Occipital lobe (tissue), 2 donors: ENCODE data around the gene CCDC86. TPM values are rescaled to one million over a fixed set of nuclear protein-coding genes. Genes with fewer than 3 reads are reported as not detected.

Experiments used
- DNase-seq: peaks from one replicate; lab custom pipeline; 2025; lab: John Stamatoyannopoulos, UW
- total RNA-seq: library from RNA; depleted of rRNA; stranded (reverse); fragments of >200 nt; gene quantifications from one replicate; pipeline ENCODE4 v1.2.3, GENCODE V29; 2014

CCDC86 gene
- total RNA-seq, 1 donor from 2014 or later, result 2.5 TPM

DNA sequence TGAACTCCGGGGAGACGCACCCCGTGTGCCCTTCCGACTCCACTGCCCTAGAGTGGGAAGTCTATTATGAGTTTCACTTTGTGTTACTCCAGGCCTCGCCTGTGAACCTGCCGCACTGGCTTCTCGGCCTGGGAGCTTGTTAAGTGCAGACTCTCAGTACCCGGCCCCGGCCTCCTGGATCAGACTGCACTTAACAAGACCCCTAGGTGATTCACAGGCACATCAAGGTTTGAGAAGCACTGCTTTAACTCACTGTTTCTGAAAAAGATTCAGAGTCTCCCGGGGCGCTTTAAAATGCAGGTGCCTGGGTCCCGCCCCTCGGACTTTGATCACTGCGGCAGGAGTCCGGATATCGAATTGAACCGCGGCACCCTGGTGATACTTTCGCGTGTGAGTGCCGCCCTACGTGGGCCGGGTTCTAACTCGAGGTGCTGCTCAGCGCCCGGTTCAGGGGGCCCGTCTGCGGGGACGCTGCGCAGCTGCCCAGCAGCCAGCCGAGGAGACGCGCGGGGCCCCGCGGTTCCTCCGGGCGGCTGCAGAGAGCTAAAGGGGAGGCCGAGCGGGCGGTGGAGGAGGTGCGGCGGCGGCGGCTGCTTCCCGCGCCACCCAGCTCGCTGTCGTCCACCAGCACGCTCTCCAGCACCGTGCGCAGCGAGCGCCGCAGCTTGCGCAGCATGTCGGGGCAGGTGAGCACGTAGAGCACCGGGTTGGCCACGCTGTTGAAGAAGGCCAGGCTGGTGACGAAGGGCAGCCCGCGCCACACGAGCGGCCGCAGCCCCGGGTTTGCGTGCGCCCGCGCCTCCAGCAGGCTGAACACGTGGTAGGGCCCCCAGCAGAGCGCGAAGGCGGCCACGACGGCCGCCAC is 10.4 kb downstream of the CCDC86 start:
- DNase-seq, result no peak

- DNase-seq, result no peak
Measured at GRCh38 chr11:60852982-60853950, 11.4 kb downstream of the CCDC86 start.

GRCh38 chr11:60854140-60854846 is 12.4 kb downstream of the CCDC86 start:
- no peak for DNase-seq

DNA sequence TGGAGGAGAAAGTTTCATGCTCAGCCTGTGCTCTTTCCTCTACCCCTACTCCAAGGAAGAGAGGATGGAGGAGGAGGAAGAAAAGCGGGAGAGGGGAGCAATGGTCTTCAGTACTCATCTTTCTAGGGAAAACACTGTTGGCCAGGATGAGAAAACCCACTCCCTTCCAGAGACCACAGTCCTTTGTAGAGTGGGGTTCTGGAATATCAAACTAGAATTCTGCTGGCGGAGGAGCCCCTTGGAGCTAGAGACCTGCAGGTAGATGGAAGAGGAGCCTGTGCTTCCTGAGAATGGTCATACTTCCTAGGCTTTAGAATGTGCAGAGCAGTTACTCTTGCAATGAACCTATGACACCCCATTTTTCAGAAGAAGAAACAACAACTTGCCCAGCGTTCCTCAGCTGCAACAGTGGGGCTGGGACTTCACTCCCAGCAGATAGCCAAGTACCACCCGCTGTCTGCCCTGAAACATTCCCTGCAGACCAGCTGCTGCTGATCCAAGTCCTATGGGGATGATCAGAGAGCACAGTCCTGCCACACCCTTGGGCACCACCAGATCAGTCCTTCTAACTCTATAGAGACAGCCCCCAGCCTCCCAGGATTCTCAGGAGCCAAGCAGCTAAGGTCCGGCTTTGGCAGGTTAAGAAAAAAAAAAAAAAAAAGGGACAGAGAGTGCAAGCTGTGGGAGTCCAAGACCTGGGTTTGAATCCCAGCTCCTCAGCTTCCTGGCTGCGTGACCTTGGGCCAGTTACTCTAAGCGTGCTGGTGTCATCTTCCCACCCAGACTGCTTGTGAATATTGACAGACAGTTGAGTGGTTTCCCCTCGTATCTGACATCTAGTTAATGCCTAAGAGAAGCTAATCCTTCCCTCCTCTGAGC is 13.2 kb downstream of the CCDC86 start:
- no peak for DNase-seq

GRCh38 chr11:60855726-60856633 is 14.1 kb downstream of the CCDC86 start, which contains the start of gene PTGDR2:
Gene PTGDR2, minus strand, starts transcription at chr11:60855950. Its CDS starts 2,228 bp downstream, at chr11:60853722.
- DNase-seq, result no peak

DNA sequence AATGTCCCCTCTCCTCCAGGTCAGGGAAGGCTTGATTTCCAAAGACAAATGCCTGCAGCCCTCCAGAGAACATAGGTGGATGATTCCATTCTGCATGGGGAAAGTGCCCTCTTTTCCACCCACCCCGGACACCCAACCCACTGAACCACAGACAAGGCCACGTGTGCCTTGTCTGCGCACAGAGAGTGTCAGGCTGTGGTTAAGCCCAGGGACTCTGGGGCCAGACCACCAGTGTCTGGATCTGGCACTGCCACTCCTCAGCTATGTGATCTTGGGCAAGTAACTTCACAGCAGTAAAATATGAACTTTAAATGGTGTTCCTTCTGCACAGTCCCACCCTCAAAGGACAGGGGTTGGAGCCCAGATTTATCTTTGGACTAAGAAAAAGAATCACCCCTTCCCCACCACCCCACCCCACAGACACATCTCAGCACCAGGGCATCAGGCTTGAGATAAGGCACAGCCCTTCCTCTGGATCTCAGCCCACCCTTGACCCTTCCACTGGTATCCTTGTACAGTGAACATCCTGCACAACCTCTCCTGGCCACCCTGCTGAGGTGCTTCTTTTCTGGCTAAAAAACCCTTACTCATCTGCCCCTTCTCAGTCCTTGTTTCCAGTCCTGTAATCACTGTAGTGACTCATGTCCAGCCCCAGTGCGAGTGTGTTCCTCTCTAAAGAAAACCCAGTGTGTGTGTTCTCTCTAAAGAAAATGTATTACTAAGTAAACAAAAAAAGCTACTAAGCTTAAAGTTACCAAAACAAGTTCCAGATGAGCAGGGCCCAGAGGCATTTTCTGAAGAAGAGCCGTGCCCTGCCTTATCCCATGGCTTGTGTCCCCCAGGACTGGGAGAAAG is 15.7 kb downstream of the CCDC86 start:
- no peak for DNase-seq

DNA sequence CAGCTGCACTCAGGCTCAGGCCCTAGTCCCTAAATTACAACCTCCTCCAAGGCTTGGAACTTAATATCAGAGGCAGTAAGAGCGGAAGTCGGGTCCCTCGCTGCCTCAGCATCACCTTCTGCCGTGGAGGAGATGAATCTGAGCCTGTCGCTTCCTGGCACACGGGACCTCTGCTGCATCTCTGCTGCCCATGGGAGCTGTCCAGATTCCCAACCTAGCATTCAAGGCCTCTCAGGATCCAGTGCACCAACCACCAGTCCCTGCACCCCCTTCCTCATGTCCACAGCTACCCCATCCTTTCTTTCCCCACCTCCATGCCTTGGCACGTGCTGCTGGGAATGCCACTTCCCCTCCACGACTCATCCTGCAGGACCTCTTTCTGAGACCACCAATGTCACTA is 16.3 kb downstream of the CCDC86 start:
- no peak for DNase-seq

GRCh38 chr11:60858731-60859464 is 17.0 kb downstream of the CCDC86 start:
- no peak for DNase-seq

GRCh38 chr11:60859616-60860250 is 17.8 kb downstream of the CCDC86 start:
- DNase-seq, result no peak

DNA sequence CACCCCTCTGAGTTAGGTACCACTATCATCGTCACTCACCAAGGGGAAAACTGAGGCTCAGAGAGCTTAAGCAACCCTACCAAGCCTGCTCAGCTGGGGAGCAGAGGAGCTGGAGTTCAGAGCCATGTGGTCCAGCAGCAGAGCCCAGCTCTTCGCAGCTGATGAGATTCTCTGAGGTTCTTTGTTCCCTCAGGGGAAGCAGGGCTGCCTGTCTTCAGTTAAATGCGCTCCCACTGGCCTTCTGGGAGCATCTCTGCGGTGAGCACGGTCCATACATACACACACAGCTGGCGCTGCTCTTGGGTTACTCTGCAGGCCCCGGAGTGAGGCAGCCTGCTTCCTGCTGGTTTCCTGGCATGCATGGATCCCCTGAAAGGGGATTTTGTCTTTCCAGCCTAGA is 19.0 kb downstream of the CCDC86 start:
- no peak for DNase-seq

- DNase-seq, result no peak
Measured at GRCh38 chr11:60862171-60862570, 20.3 kb downstream of the CCDC86 start.

DNA sequence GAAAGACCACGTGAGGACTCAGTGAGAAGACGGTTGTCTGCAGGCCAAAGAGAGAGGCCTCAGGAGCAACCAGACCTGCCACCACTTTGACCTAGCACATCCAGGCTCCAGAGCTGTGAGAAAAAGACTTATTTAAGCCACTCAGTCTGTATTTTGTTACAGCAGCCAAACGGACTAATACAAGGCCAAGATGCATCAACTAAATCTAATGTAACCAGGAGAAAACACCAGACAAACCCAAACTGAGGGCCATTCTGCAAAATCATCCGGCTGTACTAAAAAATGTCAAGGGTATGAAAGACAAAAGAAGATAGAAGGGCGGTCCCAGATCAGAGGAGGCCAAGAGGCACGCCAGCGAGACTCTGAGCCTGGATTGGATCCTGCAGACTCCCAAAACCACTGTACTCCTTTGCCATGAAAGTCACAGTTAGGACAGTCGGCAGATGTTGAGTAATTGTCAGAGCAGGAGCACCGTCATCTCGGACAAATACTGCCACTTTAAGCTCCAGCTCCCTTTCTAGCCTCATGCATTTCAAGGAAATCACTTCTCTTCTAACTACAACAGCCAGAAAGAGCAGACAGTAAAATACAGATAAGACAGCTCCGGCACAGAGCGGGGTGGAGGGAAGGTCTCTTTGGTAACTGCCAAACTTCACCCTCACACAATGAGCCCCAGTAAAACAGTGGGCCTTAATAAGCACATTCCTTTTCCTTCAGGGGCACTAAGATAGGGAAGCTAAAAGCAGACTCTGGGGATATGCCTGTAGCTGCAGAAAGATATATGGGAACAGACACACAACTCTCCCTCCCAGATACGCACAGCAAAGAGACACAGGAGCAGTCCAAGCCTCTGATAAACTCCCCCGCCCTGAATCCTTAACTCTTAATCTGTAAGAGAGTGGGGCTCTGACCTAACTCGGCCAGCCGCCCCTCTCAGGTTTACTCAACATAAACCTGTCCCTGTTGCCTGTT is 21.9 kb downstream of the CCDC86 start:
- DNase-seq, result no peak

DNA sequence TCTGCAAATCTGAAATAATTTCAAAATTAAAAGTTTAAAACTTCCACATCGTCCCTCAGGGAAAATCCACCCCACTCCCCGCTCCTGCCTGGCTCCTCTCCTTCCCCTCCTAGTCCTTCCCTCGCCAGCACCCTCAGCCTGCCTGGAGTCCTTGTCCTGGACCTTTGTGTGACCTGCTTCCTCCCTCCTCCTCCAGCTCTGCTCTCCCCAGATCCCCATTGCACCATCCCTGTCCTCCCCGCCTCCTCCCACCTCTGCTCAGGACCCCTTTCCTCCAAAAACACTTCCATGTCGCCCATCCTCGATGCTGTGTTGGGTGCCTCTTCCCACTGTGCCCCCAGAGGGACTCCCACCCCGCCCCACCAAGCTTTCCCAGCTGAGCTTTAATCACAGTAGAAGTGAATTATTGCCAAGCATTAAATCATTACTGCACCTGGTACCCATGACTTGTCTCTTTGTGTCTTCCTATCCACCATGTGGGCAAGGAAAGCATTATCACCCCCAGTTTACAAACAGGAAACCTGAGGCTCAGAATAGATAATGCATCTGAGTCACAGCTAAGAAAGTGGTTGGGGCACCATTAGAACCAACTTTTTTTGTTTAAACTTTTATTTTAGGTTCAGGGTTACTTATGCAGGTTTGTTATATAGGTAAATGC is 23.1 kb downstream of the CCDC86 start:
- DNase-seq, result no peak

- DNase-seq, result no peak
Measured at GRCh38 chr11:60866911-60867870, 25.3 kb downstream of the CCDC86 start, which contains the start of gene ZP1. Gene ZP1, plus strand, starts transcription at chr11:60867542. Its CDS starts 20 bp downstream, at chr11:60867562.
